ENCODE data around the gene ERN2.

ERN2 gene

GRCh38 chr16:23683487-23683886 is 29.5 kb downstream of the ERN2 start:
- no peak overlapping the region for H3K27ac Mint-ChIP-seq
- no peak for ATAC-seq
- peaks cover 18% of the 10 kb centered on the region for H3K4me1 Mint-ChIP-seq
- H3K4me3 Mint-ChIP-seq: no peak overlapping the region
- peaks cover 70% of the 10 kb centered on the region for H3K36me3 Mint-ChIP-seq (ENCODE audit: low read depth)
- no peaks in the 10 kb centered on the region for H3K9me3 Mint-ChIP-seq
- no peak for DNase-seq
- H3K27me3 Mint-ChIP-seq: peaks cover 2% of the 10 kb centered on the region

GRCh38 chr16:23682181-23682580 is 30.8 kb downstream of the ERN2 start:
- no peak overlapping the region for H3K4me3 Mint-ChIP-seq
- no peaks in the 10 kb centered on the region for H3K9me3 Mint-ChIP-seq
- ATAC-seq (no peak), DNase-seq (no peak)
- peaks cover 2% of the 10 kb centered on the region for H3K27me3 Mint-ChIP-seq
- H3K4me1 Mint-ChIP-seq: peaks cover 22% of the 10 kb centered on the region
- H3K27ac Mint-ChIP-seq: no peak overlapping the region
- peaks cover 61% of the 10 kb centered on the region for H3K36me3 Mint-ChIP-seq (ENCODE audit: low read depth)

- H3K36me3 Mint-ChIP-seq (ENCODE audit: low read depth): peaks cover 45% of the 10 kb centered on the region
- peak overlapping the region; percentile 44 for H3K27ac Mint-ChIP-seq
- no peaks in the 10 kb centered on the region for H3K9me3 Mint-ChIP-seq
- peak overlapping the region; percentile 90 for H3K4me3 Mint-ChIP-seq
- H3K4me1 Mint-ChIP-seq: peaks cover 22% of the 10 kb centered on the region
- DNase-seq (no peak), ATAC-seq (no peak)
- H3K27me3 Mint-ChIP-seq: peaks cover 2% of the 10 kb centered on the region
Observed at GRCh38 chr16:23679986-23680336, 33.1 kb downstream of the ERN2 start.

GRCh38 chr16:23679274-23679985 is 33.6 kb downstream of the ERN2 start:
- Mint-ChIP-seq H3K27ac (peak overlapping the region; percentile 59), H3K4me3 (peak overlapping the region; percentile 90), H3K4me1 (peaks cover 22% of the 10 kb centered on the region), H3K27me3 (peaks cover 2% of the 10 kb centered on the region), H3K36me3 (ENCODE audit: low read depth) (peaks cover 42% of the 10 kb centered on the region), H3K9me3 (no peaks in the 10 kb centered on the region)
- ATAC-seq (no peak), DNase-seq (peak; percentile 43)

GRCh38 chr16:23678430-23679273 is 34.4 kb downstream of the ERN2 start, which contains the start of gene PLK1:
PLK1 (plus strand) TSS chr16:23678889; CDS start chr16:23678933, 44 bp downstream.
- peak; percentile 98 for ATAC-seq
- DNase-seq: peak; percentile 86
- Mint-ChIP-seq H3K27me3 (peaks cover 2% of the 10 kb centered on the region), H3K4me3 (peak within 1 kb of the TSS; percentile 90), H3K9me3 (no peaks in the 10 kb centered on the region), H3K36me3 (ENCODE audit: low read depth) (peaks cover 37% of the 10 kb centered on the region), H3K27ac (peak within 1 kb of the TSS; percentile 67), H3K4me1 (peaks cover 22% of the 10 kb centered on the region)

- ATAC-seq: no peak
- Mint-ChIP-seq H3K4me1 (peaks cover 20% of the 10 kb centered on the region), H3K9me3 (no peaks in the 10 kb centered on the region), H3K27ac (no peak overlapping the region), H3K36me3 (ENCODE audit: low read depth) (peaks cover 33% of the 10 kb centered on the region), H3K27me3 (peaks cover 2% of the 10 kb centered on the region), H3K4me3 (no peak overlapping the region)
- no peak for DNase-seq
Observed at GRCh38 chr16:23676924-23677480, 36.0 kb downstream of the ERN2 start.

GRCh38 chr16:23673971-23674614 is 38.9 kb downstream of the ERN2 start:
- H3K27me3 Mint-ChIP-seq: no peaks in the 10 kb centered on the region
- DNase-seq (no peak), ATAC-seq (no peak)
- H3K9me3 Mint-ChIP-seq: no peaks in the 10 kb centered on the region
- H3K36me3 Mint-ChIP-seq (ENCODE audit: low read depth): peaks cover 27% of the 10 kb centered on the region
- H3K27ac Mint-ChIP-seq: no peak overlapping the region
- H3K4me3 Mint-ChIP-seq: no peak overlapping the region
- peaks cover 24% of the 10 kb centered on the region for H3K4me1 Mint-ChIP-seq

GRCh38 chr16:23670137-23670776 is 42.8 kb downstream of the ERN2 start:
- Mint-ChIP-seq H3K9me3 (no peaks in the 10 kb centered on the region), H3K4me3 (no peak overlapping the region), H3K27ac (no peak overlapping the region), H3K4me1 (peaks cover 20% of the 10 kb centered on the region), H3K27me3 (no peaks in the 10 kb centered on the region), H3K36me3 (ENCODE audit: low read depth) (peaks cover 56% of the 10 kb centered on the region)
- ATAC-seq: peak; percentile 99
- DNase-seq: peak; percentile 41

- H3K27me3 Mint-ChIP-seq: no peaks in the 10 kb centered on the region
- H3K27ac Mint-ChIP-seq: no peak overlapping the region
- H3K4me3 Mint-ChIP-seq: no peak overlapping the region
- peaks cover 21% of the 10 kb centered on the region for H3K4me1 Mint-ChIP-seq
- DNase-seq: no peak
- no peak for ATAC-seq
- no peaks in the 10 kb centered on the region for H3K9me3 Mint-ChIP-seq
- peaks cover 65% of the 10 kb centered on the region for H3K36me3 Mint-ChIP-seq (ENCODE audit: low read depth)
Observed at GRCh38 chr16:23668873-23669272, 44.1 kb downstream of the ERN2 start.

- Mint-ChIP-seq H3K9me3 (no peaks in the 10 kb centered on the region), H3K4me3 (no peak overlapping the region), H3K36me3 (ENCODE audit: low read depth) (peaks cover 66% of the 10 kb centered on the region), H3K27me3 (no peaks in the 10 kb centered on the region), H3K4me1 (peaks cover 25% of the 10 kb centered on the region), H3K27ac (no peak overlapping the region)
- DNase-seq: no peak
- ATAC-seq: no peak
Observed at GRCh38 chr16:23668225-23668624, 44.8 kb downstream of the ERN2 start.

GRCh38 chr16:23667355-23667659 is 45.7 kb downstream of the ERN2 start:
- DNase-seq: no peak
- no peak overlapping the region for H3K4me3 Mint-ChIP-seq
- H3K27me3 Mint-ChIP-seq: no peaks in the 10 kb centered on the region
- no peak overlapping the region for H3K27ac Mint-ChIP-seq
- H3K9me3 Mint-ChIP-seq: no peaks in the 10 kb centered on the region
- ATAC-seq: no peak
- H3K4me1 Mint-ChIP-seq: peaks cover 25% of the 10 kb centered on the region
- H3K36me3 Mint-ChIP-seq (ENCODE audit: low read depth): peaks cover 70% of the 10 kb centered on the region

- DNase-seq: no peak
- H3K4me1 Mint-ChIP-seq: peaks cover 25% of the 10 kb centered on the region
- no peak for ATAC-seq
- no peak overlapping the region for H3K4me3 Mint-ChIP-seq
- H3K36me3 Mint-ChIP-seq (ENCODE audit: low read depth): peaks cover 72% of the 10 kb centered on the region
- H3K27me3 Mint-ChIP-seq: no peaks in the 10 kb centered on the region
- H3K27ac Mint-ChIP-seq: no peak overlapping the region
- H3K9me3 Mint-ChIP-seq: no peaks in the 10 kb centered on the region
Observed at GRCh38 chr16:23666571-23667354, 46.3 kb downstream of the ERN2 start.

- no peak overlapping the region for H3K4me3 Mint-ChIP-seq
- H3K9me3 Mint-ChIP-seq: no peaks in the 10 kb centered on the region
- H3K36me3 Mint-ChIP-seq (ENCODE audit: low read depth): peaks cover 76% of the 10 kb centered on the region
- no peak for ATAC-seq
- no peaks in the 10 kb centered on the region for H3K27me3 Mint-ChIP-seq
- H3K27ac Mint-ChIP-seq: no peak overlapping the region
- peaks cover 6% of the 10 kb centered on the region for H3K4me1 Mint-ChIP-seq
- DNase-seq: no peak
Observed at GRCh38 chr16:23663918-23664317, 49.1 kb downstream of the ERN2 start.
